ENCODE data around the gene DNER.

Gene DNER

DNA sequence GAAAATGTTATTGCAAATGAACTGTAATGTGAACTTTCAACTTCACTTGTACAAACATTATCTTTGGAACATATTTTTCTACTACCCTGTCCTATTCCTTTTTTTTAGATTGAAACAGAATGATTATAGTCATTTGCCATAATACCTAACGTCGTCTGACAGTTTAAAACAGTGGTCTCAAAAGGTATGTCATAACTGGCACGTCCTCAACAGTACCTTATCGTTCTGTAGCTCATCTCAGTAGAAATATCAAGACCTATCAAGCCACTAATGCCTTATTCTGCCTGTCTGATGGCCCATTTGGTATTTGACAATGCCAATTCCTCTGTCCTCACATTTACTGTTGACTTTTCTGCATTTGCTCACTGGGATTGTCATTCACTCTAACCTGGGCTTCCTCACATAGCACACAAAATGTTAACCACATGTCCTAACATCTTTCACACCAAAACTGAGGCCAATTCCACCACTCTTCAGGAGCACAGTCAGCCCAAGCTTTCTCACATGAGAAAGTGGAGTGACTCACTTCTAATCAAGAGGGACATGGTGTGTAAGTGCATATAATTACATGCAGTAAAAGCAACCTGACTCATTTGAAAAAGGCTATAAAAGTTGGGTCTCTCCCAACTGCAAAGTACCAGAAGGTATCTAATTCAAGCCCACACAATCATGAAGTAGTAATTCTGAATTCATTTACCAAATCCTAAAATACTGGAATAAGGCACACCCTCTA lies 34.8 kb downstream of the DNER start:
- DNase-seq: no peak
- intact Hi-C loops (cut with DNase I): no loop called here

DNA sequence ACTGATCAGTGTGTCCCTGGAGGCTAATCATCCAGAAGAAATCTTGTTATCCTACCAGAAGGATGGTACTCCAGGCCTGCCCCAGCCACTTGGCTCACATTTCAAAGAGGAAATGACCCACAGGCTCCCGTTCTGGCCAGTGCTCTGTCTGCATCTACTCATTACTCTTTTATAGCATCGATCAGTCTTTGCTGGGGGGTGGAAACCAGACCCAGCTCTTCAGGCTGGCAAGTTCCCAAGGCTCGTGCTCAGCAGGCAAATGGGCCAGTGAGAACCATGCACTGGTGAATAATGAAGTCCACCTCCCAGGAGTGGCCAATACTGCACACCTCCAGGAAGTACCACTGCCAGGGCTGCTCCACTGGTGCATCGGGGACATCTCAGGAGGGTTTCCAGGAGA lies 38.8 kb downstream of the DNER start:
- intact Hi-C loops (cut with DNase I): no loop called here
- DNase-seq: peak in 1 of 42 donors; percentile 50

DNA sequence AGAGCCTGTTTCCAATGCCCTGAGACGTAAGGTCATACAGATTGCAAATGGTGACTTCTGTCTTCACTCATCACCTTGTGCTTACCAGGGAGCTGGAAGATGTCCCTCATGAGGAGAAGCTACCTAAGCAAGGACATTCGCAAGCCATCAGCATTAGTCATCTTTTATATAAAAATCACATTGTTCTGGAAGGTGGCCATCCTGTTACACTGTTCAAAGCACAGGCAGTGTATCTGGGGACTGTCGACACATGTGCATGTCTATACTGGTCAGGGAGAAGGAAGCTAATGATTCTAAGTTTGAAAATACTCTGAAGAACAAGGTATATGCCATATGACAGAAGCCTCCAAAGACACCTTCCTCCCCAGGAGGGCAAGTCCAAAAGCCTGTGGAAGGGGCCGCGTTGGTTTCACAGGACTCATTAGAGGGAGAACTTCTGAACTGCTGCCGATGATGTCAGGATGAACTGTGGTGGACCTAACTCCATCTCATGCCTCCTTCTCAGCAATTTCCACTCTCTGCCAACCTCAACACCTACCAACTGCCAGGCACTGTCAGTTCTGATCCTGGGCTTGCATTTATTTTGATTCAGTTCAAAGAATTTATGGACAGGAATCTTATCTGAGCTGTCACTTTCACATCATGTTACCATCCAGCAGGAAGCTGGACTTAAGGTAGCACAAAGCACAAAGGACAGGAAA lies 39.4 kb downstream of the DNER start:
- intact Hi-C loops (cut with DNase I): no loop called here
- DNase-seq: no peak

DNA sequence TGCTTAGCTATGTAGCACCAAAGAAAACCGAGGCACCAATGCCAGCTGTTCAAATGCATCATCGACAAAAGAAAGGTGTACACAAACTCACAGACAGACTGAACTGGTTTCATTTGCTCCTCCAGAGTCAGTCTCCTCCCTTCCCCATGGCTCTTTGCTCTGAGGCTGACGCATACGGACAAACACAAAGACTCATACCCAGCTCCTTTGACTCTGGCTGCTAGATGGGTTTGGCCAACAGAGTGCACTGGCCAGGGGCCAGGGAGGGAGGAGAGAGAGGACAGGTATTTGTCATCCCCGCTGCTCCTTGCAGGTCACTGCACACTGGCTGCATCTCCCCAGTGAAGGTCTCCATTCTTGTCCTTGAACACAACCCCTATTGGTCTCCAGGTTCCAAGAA lies 40.7 kb downstream of the DNER start:
- intact Hi-C loops (cut with DNase I): no loop called here
- DNase-seq: peak in 2 of 42 donors; percentile 33 to 72

DNA sequence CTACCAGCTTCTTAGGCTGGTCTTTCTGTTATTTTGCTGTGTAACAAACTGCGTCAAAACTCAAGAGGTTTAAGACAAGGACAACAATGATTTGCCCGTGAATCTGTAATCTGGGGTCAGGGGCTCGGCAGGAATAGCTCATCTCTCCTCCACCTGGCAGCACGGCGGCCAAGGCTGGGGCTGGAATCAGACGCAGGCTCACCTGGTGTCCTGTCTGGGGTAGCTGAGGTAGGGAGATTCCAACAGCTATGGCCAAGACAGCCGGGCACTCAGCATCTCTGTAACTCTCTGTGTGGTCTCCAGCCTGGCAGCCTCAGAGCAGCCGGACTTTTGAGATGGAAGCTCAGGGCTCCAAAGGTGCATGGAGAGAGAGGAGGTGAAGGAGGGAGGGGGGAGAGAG lies 42.3 kb downstream of the DNER start:
- intact Hi-C loops (cut with DNase I): no loop called here
- DNase-seq: no peak

DNA sequence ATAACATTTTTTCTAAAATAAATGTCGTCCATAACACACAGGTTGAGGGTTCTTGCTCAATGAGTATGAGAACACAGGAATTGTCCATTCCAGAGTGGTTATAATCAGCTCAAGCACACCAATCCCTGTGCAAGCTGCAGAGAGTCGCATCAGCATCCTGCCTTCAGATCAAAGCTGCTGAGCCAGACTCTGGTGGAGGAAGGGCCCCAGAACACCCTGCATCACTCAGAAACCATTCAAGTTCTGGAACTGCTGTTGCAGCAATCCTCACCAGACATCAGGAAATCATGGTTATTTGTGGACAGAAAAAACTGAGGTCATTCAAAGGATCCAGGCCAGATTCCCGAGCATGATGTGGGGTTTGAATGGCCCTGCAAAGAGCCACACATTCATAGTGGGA lies 44.5 kb downstream of the DNER start:
- intact Hi-C loops (cut with DNase I): no loop called here
- peak in 6 of 42 donors; percentile 10 to 57 (median 30) for DNase-seq

DNA sequence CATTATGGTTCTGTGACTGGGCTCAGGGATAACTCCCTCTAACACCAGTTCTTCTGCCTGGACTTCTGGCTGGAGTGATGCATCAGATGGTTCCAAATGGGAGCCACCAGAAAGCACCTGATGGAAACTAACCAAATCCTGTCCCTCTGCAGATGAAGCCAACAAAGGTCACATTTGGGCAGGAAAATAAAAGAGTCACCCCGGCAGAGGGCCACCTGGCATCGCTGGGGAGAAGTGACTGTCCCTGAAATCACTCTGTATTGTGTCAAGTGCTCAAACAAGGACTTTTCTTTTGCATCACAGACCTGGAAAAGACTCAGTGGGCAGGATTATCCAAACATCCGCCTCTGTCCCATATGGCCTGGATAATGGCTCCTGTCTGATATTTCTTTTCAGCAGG lies 47.5 kb downstream of the DNER start:
- intact Hi-C loops (cut with DNase I): no loop called here
- DNase-seq: no peak

DNA sequence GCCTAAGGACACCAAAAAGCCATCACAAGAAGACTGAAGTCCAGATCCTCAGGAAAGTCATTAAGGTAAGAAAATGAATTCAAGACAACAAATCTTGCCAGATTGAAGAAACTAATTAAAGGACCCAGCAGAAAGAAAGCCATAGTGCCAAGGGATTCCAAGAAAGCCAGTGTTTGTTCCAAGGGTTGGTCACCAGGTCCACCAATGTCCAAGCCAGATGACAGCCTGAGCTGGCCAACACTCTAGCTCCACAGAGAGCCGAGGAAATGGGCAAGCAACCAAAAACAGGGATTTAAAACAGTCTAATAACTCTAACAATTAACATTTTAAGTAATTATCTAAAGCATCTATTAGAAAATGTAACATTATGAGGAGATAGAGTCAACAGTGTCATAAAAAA lies 49.2 kb downstream of the DNER start:
- DNase-seq: peak in 17 of 42 donors; percentile 9 to 65 (median 31)

DNA sequence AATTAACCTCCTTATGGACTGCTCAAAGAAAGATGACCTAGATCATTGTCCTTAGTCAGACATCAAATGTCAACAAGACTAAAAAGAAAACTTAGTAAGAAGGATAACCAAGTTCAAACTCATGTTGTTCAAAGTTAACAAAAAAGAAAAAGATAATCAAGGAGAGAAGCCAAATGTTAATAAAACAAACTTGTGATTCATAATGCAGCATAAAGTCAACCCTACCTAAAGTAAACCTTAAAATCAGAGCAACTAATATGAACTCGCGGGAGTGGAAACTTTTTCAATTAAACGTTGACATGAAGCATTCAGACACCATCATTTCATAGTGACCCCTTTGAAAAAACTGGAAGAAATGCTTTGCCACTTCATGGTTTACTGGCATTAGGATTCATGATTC lies 52.9 kb downstream of the DNER start:
- intact Hi-C loops (cut with DNase I): no loop called here

More for the DNA sequence above, 49.2 kb downstream of the DNER start:
- intact Hi-C loops (cut with DNase I): no loop called here

DNA sequence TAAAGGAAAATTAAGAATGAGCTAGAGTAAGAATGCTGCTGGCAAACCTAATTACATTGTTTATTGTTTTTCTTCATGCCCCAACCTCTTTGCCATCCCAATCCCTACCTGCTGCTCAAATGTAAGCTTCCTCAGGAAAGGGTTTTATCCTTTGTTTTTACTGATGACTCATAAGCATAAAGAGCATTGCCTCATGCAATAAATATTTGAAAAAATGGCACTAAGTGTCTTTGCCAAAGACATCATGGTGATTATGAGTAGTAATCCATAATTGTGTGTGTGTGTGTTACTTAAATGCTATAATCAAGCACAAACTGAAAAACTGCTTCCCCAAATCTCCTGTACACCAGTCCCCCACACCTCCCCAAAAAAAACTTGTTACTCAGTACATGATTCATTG lies 53.4 kb downstream of the DNER start:
- no peak for DNase-seq

More for the DNA sequence above, 52.9 kb downstream of the DNER start:
- DNase-seq: no peak

DNA sequence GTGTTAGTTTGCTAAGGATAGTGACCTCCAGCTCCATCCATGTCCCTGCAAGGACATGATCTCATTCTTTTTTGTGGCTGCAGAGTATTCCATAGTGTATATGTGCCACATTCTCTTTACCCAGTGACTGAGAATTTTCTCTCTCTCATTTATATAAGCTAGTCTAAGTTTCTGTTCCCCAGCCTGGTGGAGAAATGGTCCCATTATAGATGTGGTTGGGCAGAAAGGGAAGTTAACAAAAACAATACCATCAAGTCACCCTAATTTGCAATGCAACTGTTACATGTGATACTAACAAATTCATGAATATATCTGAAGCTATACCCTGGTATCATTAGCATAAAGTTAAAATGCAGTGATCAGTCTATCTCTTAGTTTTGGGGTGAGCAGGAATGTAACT lies 54.0 kb downstream of the DNER start:
- intact Hi-C loops (cut with DNase I): no loop called here
- no peak for DNase-seq

More for the DNA sequence above, 53.4 kb downstream of the DNER start:
- intact Hi-C loops (cut with DNase I): no loop called here

DNA sequence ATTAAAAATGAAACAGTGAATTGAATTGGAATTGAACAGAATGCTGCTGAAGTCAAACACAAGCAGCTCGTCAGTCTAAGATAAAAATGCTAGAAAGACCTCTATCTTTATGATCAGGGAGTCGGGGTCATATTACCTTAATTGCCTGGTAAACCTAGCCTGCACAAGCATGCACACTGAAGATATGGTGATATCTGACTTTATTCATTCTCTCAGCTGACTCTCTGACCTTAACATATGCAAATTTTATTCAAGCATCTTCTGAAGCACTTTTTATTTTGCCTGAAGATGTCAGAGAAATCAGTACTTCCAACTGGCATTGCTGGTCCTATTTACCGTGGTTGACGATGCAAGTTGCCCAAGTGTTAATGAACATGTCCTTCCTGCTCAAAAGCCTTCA lies 56.4 kb downstream of the DNER start:
- intact Hi-C loops (cut with DNase I): no loop called here
- no peak for DNase-seq

DNA sequence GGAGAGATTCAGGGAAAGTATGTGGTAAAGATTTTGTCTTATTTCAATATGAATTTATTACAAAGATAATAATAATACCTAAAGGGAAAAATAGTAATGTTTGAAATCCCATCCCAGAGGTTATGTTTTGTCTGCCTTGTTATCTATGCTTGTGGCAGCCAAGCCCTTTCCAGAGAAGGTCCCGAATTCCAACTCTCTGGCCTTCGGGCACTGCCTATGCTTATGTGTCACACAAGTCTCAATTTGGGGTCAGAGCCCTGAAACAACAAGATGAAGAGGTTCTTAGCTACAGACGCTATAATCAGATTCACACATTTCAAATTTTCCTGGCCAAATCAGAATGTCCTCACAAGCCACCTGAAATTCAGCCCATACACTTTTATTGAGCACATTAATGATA lies 59.9 kb downstream of the DNER start:
- DNase-seq: peak in 1 of 42 donors; percentile 9

DNA sequence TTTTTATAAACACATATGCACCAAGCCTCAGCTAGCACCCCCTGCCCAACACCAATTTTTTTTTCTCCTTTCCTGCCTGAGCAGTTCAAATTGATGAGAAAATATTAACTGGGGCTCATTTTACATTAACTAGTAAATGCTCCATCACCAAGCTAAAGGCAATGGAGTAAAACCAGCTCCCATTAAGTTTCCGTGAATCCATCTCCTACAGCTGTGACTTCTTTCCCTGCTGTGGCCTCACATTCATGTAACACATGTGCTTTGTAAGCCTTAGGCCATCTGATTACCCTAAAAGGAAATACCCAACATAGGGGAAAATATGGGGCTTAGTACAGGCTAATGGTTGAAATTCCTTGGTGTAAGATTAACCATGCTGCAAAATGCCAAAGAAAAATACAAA lies 60.8 kb downstream of the DNER start:
- no peak for DNase-seq
- intact Hi-C loops (cut with DNase I): no loop called here

More for the DNA sequence above, 59.9 kb downstream of the DNER start:
- intact Hi-C loops (cut with DNase I): no loop called here

DNA sequence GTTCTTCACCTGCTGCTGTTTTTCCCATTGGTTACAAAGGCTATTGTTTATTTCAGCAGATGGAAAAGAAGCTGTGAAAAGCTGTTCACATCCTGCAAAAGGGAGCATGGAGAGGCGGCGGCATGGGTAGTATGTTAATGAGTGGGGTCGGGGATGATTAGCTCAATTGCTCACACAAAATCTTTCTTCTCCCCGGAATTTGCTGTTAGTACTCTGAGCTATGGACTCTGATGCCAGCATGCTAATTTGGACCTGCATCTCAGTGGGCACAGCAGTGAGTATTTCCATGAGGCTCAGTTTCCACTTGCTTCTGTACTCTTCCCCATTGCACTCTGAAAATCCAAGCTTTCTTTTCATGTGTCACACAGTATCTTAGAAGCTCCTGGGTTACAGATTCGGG lies 61.6 kb downstream of the DNER start:
- no peak for DNase-seq
- intact Hi-C loops (cut with DNase I): no loop called here

DNA sequence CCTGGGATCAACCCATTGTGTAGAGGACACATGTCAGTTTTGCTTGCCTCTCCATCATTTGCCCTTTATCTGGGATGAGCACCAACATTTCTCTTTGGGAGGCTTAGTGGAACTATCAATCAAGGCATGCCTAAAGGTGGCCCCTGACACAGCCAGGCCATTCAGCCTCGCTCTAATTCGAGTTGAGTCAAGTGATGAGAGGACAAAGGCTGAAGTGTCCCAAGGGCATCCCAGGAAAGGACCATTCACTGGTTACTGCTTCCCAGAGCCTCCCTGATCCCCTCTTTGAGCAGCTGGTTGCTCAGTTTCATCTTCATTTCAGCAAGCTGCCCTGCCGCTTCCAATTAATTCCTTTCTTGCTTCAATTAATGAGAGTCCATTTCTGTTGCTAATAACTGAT lies 63.5 kb downstream of the DNER start:
- peak in 7 of 42 donors; percentile 29 to 64 (median 39) for DNase-seq
- intact Hi-C loops (cut with DNase I): no loop called here

DNA sequence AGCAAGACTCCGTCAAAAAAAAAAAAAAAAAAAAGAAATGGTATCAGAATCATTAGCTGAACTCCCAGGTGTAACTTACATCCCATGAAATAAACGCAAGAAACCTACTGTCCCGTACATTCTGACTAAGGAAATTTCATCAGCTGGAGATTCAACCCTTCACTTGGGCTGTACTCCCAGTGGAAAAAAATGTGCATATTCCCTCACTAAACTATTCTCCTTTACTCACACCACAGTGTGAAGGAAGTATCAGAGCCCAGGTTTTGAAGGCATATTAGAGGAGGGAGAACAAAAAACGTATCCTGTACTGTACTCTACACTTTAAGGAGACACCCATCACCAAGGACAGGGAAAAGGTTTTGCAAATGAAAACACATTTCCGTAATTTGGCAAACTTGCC lies 64.3 kb downstream of the DNER start:
- no peak for DNase-seq
- intact Hi-C loops (cut with DNase I): no loop called here

DNA sequence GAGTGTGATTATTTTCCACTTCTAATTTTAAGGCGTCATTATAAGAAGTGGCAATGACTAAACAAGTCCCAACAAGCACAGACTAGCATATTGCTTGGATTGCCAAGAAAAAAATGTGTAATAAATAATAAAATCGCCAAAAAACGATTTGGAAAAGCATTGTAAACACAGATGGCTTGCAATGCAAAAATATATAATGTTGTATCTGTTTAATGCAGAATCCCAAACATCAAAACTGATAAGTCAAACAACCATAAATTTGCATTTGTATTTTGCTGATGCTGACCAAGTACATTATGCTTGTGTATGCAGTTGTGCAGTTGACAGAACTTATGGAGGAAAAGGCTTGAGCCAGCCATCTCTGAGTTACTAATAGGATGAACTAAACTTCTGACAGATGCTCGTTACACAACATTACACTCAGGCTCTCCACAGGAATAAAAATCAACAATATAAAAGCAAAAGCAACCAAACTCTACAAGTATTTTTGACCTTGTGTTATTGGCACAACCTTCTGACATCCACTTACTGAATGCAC lies 68.1 kb downstream of the DNER start:
- no peak for DNase-seq
- intact Hi-C loops (cut with DNase I): no loop called here

DNA sequence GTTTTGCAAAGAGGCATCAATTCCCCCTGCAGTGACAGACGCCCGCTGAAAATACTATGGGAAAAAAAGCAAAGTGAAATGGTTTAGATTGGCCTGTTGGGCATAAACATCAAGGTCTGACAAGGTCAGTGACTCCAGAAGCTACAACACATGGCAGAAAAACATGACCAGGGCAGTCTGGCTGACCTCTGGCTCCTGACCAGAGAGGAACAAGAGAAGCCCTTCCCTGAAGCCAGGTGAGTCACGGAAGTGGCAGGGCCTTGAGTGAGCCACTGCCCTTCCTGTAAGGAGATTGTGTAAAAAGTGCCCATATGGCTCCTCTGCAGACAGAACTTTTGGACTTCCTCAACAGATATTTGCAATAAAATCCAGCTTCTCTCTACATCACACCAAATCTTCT lies 72.0 kb downstream of the DNER start:
- DNase-seq: no peak
- intact Hi-C loops (cut with DNase I): no loop called here

DNA sequence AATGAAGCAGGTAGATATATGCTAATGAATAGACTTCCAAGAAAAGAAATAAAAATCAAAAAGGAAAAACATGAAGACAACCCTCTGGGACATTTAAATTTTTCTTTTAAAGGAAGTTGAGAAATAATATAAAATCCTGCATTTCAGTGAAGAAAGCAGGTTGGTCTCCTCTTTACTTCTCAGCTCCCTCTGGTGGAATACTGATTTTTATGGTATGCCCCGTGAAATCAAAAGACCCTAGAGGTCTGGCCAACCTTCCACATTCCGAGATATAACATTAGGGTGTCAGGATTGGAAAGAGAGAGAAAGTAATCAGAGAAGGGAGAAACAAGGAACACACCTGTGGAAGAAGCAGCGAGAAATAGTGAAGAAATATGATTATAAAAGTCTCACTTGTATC lies 72.7 kb downstream of the DNER start:
- intact Hi-C loops (cut with DNase I): no loop called here
- no peak for DNase-seq

DNA sequence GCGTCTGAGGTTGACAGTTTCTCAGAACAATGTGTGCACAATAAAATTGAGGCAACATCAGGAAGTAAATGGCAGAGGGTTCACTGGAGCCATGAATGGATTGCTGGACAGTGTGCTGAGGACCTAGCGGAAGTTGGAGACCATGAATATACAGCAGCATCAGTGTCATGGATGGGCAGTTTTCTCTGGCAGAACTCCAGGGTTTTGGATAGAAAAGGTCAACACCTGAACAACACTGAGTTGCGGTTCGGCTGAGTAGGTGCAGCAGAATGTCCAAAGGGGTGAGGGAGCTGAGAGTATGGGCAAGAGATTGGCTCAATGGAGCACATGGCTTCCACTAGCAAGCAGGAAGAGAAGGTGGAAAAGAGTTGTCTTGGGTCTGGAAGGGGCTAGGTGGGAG lies 73.7 kb downstream of the DNER start:
- no peak for DNase-seq
- intact Hi-C loops (cut with DNase I): no loop called here
